ENCODE data around the gene NHLRC4. TPM values are rescaled to one million over a fixed set of nuclear protein-coding genes. Genes with fewer than 3 reads are reported as not detected.
A peak's percentile ranks its signal among the peaks of the same experiment; 100 is the strongest.

The NHLRC4 gene
- total and polyA plus RNA-seq, 2 donors (not counting 1 experiment from before 2014, with no cell fraction given) = 2.2 to 4.2 TPM

- H4K20me1 ChIP-seq (ENCODE audit: control insufficient read depth, insufficient read depth, low read length, poor library complexity, severe bottlenecking) = peaks cover 40% of the 10 kb centered on the region
- H3K4me1 Mint-ChIP-seq = peaks cover 39% of the 10 kb centered on the region
- H2AFZ ChIP-seq (ENCODE audit: insufficient read depth, low read depth, low read length, poor library complexity, severe bottlenecking) = no peak overlapping the region
- H3K4me2 ChIP-seq (replicated peaks; ENCODE audit: low read depth, low read length, poor library complexity, severe bottlenecking) = no peak overlapping the region
- peaks cover 8 to 18% of the 10 kb centered on the region in 2 donors for H3K4me1 ChIP-seq (ENCODE audit: control insufficient read depth in 2 of 2, insufficient read depth in 2 of 2, low read length in 2 of 2)
- no peaks in the 10 kb centered on the region for H3K27me3 Mint-ChIP-seq
- H3K9ac ChIP-seq (ENCODE audit: low read length) = no peak overlapping the region
- H3K27ac ChIP-seq (ENCODE audit: low read length in 2 of 2) = no peak overlapping the region
- WGBS (ENCODE audit: insufficient coverage) = 92% methylated on average over 9 of the region's 9 CpGs
- H3K27ac Mint-ChIP-seq = peak overlapping the region; percentile 15
- no peaks in the 10 kb centered on the region for H3K36me3 ChIP-seq (replicated peaks in 1 of 2; ENCODE audit: control extremely low read depth in 1 of 2, control insufficient read depth in 1 of 2, extremely low read depth in 1 of 2, insufficient read depth in 2 of 2, low read length in 1 of 2)
- TF ChIP-seq, protein P1, sequence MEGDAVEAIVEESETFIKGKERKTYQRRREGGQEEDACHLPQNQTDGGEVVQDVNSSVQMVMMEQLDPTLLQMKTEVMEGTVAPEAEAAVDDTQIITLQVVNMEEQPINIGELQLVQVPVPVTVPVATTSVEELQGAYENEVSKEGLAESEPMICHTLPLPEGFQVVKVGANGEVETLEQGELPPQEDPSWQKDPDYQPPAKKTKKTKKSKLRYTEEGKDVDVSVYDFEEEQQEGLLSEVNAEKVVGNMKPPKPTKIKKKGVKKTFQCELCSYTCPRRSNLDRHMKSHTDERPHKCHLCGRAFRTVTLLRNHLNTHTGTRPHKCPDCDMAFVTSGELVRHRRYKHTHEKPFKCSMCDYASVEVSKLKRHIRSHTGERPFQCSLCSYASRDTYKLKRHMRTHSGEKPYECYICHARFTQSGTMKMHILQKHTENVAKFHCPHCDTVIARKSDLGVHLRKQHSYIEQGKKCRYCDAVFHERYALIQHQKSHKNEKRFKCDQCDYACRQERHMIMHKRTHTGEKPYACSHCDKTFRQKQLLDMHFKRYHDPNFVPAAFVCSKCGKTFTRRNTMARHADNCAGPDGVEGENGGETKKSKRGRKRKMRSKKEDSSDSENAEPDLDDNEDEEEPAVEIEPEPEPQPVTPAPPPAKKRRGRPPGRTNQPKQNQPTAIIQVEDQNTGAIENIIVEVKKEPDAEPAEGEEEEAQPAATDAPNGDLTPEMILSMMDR (IDR thresholded peaks at IDR 0.05) = no peak
- no peak for TF ChIP-seq EZH2 (IDR thresholded peaks at IDR 0.05; ENCODE audit: borderline replicate concordance, insufficient read depth, low read depth, low read length, poor library complexity, severe bottlenecking)
- H3K27me3 ChIP-seq (replicated peaks in 1 of 4; ENCODE audit: control extremely low read depth in 1 of 4, control insufficient read depth in 3 of 4, insufficient read depth in 4 of 4, low read length in 3 of 4) = no peaks in the 10 kb centered on the region
- ATAC-seq (ENCODE audit: low read depth) (no peak), DNase-seq (no peak)
- H3K9me3 ChIP-seq (ENCODE audit: control extremely low read depth in 1 of 3, control insufficient read depth in 2 of 3, insufficient read depth in 1 of 3, low read length in 2 of 3) = no peaks in the 10 kb centered on the region
- POLR2A ChIA-PET = interaction anchor here (0.6 kb wide), 1 partner anchor 218 kb away, joined by 4 read pairs; no protein-coding TSS in a partner anchor
- H3K9me3 Mint-ChIP-seq (ENCODE audit: insufficient read depth) = no peaks in the 10 kb centered on the region
- intact Hi-C loops (cut with micrococcal nuclease) = no loop called here
- H3K4me3 Mint-ChIP-seq = peak overlapping the region; percentile 14
- CTCF ChIA-PET = interaction anchor here (0.5 to 1.1 kb wide), 3 partner anchors 8 to 161 kb away, joined by 4 read pairs; no protein-coding TSS in a partner anchor
- H3K79me2 ChIP-seq (ENCODE audit: control insufficient read depth, insufficient read depth, low read length) = peaks cover 72% of the 10 kb centered on the region
- no peak overlapping the region for H3K4me3 ChIP-seq (ENCODE audit: control extremely low read depth in 1 of 5, extremely low read depth in 1 of 5, insufficient read depth in 1 of 5, low read depth in 2 of 5, low read length in 4 of 5)
Measured at GRCh38 chr16:593406-593805, 26.6 kb downstream of the NHLRC4 start.

DNA sequence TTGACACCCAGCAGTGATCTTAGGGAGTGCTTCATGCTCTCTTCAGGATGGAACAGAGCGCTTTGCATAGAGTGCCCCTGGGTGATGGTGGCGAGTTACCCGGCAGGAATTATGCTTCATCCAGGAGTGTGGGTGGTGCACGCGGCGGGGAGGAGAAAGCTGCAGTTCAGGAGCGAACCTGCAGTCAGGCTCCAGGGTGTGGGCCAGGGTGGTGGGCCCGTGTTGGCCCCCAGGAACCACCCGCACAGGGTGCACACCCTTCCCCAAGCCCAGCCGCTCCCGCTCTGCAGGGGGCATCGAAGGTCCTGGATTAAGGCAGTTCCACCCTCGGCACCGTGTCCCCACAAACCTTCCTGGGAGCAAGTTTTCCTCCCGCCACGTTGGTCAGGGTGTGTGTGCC is 27.0 kb downstream of the NHLRC4 start:
- H3K79me2 ChIP-seq (ENCODE audit: control insufficient read depth, insufficient read depth, low read length) = peaks cover 72% of the 10 kb centered on the region
- Mint-ChIP-seq H3K27me3 (no peaks in the 10 kb centered on the region), H3K27ac (no peak overlapping the region), H3K4me1 (peaks cover 37% of the 10 kb centered on the region), H3K4me3 (no peak overlapping the region), H3K9me3 (ENCODE audit: insufficient read depth) (no peaks in the 10 kb centered on the region)
- no peak overlapping the region for H3K4me3 ChIP-seq (ENCODE audit: control extremely low read depth in 1 of 5, extremely low read depth in 1 of 5, insufficient read depth in 1 of 5, low read depth in 2 of 5, low read length in 4 of 5)
- H3K4me2 ChIP-seq (replicated peaks; ENCODE audit: low read depth, low read length, poor library complexity, severe bottlenecking) = no peak overlapping the region
- TF ChIP-seq EZH2 (IDR thresholded peaks at IDR 0.05; ENCODE audit: borderline replicate concordance, insufficient read depth, low read depth, low read length, poor library complexity, severe bottlenecking) = no peak
- TF ChIP-seq, protein P1 (IDR thresholded peaks at IDR 0.05) = no peak
- H3K4me1 ChIP-seq (ENCODE audit: control insufficient read depth in 2 of 2, insufficient read depth in 2 of 2, low read length in 2 of 2) = peaks cover 8 to 15% of the 10 kb centered on the region in 2 donors
- ATAC-seq (ENCODE audit: low read depth) = no peak
- H3K36me3 ChIP-seq (replicated peaks in 1 of 2; ENCODE audit: control extremely low read depth in 1 of 2, control insufficient read depth in 1 of 2, extremely low read depth in 1 of 2, insufficient read depth in 2 of 2, low read length in 1 of 2) = peaks cover 0 to 2% of the 10 kb centered on the region in 2 experiments
- no peak overlapping the region for H3K27ac ChIP-seq (ENCODE audit: low read length in 2 of 2)
- 91% methylated on average over 16 of the region's 16 CpGs for WGBS (ENCODE audit: insufficient coverage)
- CTCF ChIA-PET = interaction anchor here (0.5 to 1.1 kb wide), 3 partner anchors 17 to 161 kb away, joined by 3 to 4 read pairs (median 4); no protein-coding TSS in a partner anchor
- no peak overlapping the region for H3K9ac ChIP-seq (ENCODE audit: low read length)
- POLR2A ChIA-PET = interaction anchor here (0.5 to 0.6 kb wide), 3 partner anchors 61 to 219 kb away, joined by 3 to 4 read pairs (median 4); partner anchors contain the start of gene RHBDL1
- intact Hi-C loops (cut with micrococcal nuclease) = no loop called here
- no peak overlapping the region for H2AFZ ChIP-seq (ENCODE audit: insufficient read depth, low read depth, low read length, poor library complexity, severe bottlenecking)
- H4K20me1 ChIP-seq (ENCODE audit: control insufficient read depth, insufficient read depth, low read length, poor library complexity, severe bottlenecking) = peaks cover 44% of the 10 kb centered on the region
- DNase-seq = no peak
- no peaks in the 10 kb centered on the region for H3K27me3 ChIP-seq (replicated peaks in 1 of 4; ENCODE audit: control extremely low read depth in 1 of 4, control insufficient read depth in 3 of 4, insufficient read depth in 4 of 4, low read length in 3 of 4)
- H3K9me3 ChIP-seq (ENCODE audit: control extremely low read depth in 1 of 3, control insufficient read depth in 2 of 3, insufficient read depth in 1 of 3, low read length in 2 of 3) = no peaks in the 10 kb centered on the region
